Measurements from ENCODE around the gene UROS.

DNA sequence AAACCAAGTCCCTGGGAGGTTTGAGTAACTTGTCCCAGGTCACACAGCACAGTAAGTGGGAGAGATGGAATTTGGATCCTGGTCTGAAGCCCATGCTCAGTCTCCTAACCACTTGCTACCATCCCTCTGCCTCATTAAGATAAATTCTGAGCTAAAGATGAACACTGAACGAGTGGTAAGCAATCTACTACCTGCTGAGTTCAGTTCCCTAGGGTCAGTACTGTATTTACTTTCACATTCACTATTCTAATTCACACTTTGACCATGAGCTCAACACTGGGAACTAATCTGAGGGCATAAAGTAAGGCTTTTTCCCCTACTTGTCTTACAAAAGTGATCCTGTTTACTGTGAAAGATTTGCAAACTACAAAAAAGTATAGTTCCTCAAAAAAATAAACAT lies 2.4 kb downstream of the UROS start:
- no peak for TF ChIP-seq POLR2A (IDR thresholded peaks at IDR 0.05)
- TF ChIP-seq, protein P1, sequence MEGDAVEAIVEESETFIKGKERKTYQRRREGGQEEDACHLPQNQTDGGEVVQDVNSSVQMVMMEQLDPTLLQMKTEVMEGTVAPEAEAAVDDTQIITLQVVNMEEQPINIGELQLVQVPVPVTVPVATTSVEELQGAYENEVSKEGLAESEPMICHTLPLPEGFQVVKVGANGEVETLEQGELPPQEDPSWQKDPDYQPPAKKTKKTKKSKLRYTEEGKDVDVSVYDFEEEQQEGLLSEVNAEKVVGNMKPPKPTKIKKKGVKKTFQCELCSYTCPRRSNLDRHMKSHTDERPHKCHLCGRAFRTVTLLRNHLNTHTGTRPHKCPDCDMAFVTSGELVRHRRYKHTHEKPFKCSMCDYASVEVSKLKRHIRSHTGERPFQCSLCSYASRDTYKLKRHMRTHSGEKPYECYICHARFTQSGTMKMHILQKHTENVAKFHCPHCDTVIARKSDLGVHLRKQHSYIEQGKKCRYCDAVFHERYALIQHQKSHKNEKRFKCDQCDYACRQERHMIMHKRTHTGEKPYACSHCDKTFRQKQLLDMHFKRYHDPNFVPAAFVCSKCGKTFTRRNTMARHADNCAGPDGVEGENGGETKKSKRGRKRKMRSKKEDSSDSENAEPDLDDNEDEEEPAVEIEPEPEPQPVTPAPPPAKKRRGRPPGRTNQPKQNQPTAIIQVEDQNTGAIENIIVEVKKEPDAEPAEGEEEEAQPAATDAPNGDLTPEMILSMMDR (IDR thresholded peaks at IDR 0.05): no peak
